Upper lobe of left lung (tissue), 6 donors: ENCODE measurements around the gene ZNF107. TPM values are rescaled to one million over a fixed set of nuclear protein-coding genes. Genes with fewer than 3 reads are reported as not detected.

ENCODE experiments used
- ATAC-seq, 2 donors: fragments of 200-7000 bp; cut with Tn5 transposase; one replicate each; pipeline ENCODE4 v1.9.1; 2022; ENCODE audit warnings: mild to moderate bottlenecking in 2 of 2, moderate library complexity in 2 of 2; ENCODE audit not compliant: low FRiP score in 2 of 2
- DNase-seq, 2 donors: peaks; one replicate each; pipeline ENCODE4 v3.0.0-alpha.2; 2019 to 2020
- H3K27ac ChIP-seq, 4 donors: fragments of 200-600 bp; sonication (generic); one replicate each; pipeline ENCODE4 v1.5.1; 2016 to 2019
- H3K27me3 ChIP-seq, 4 donors: fragments of 200-600 bp; sonication (generic); one replicate each; pipeline ENCODE4 v1.5.1; 2017 to 2019
- H3K36me3 ChIP-seq, 4 donors: fragments of 200-600 bp; sonication (generic); one replicate each; pipeline ENCODE4 v1.5.1; 2016 to 2019
- H3K4me1 ChIP-seq, 4 donors: fragments of 200-600 bp; sonication (generic); one replicate each; pipeline ENCODE4 v1.5.1; 2018 to 2019
- H3K4me3 ChIP-seq, 4 donors: fragments of 200-600 bp; sonication (generic); one replicate each; pipeline ENCODE4 v1.5.1; 2017 to 2019; ENCODE audit warnings: mild to moderate bottlenecking in 2 of 4, moderate library complexity in 1 of 4
- H3K9me3 ChIP-seq, 4 donors: fragments of 200-600 bp; sonication (generic); one replicate each; pipeline ENCODE4 v1.5.1; 2018 to 2019
- CTCF ChIP-seq, 6 experiments: fragments of 450-650 bp in 4 of 6; fragments of 200-600 bp in 2 of 6; sonication (generic) in 2 of 6; IDR thresholded peaks; one replicate each; pipeline ENCODE4 v1.5.1; 2016 to 2019; ENCODE audit warnings: antibody characterized with exemption in 6 of 6
- EP300 ChIP-seq, 4 donors: sonication (generic); formaldehyde crosslinking; IDR thresholded peaks; one replicate each; pipeline ENCODE4 v1.5.1; 2017; ENCODE audit warnings: antibody characterized with exemption in 4 of 4, control low read depth in 2 of 4
- POLR2A ChIP-seq, 4 donors: fragments of 450-650 bp; IDR thresholded peaks; one replicate each; pipeline ENCODE4 v1.5.1; 2016 to 2017; ENCODE audit warnings: antibody characterized with exemption in 4 of 4, mild to moderate bottlenecking in 2 of 4
- POLR2AphosphoS5 ChIP-seq, 2 donors: sonication (generic); formaldehyde crosslinking; IDR thresholded peaks; one replicate each; pipeline ENCODE4 v1.5.1; 2017; ENCODE audit warnings: antibody characterized with exemption in 2 of 2
- WGBS, 2 donors: methylation state at CpG; one replicate each; pipeline ENCODE4 v1.1.5; 2017 to 2018; 5-methylcytosine and 5-hydroxymethylcytosine counted together
- total RNA-seq, 6 donors: library from RNA; depleted of rRNA in 4 of 6; stranded (reverse); fragments of >200 nt in 4 of 6; gene quantifications; one replicate each; pipeline versions ENCODE4 v1.1.0 to v1.2.1, GENCODE V29; 2016 to 2021
- donor health status: DM: no; HTN: no; CAD: no; lungs with moderate emphysema.
- donor health status: DM: no; HTN: yes; CAD: no; lungs with severe emphysema.

ZNF107 gene
- 10 to 100 TPM in 1 of 6 donors, 1 to 10 TPM in 5; 2.7 to 13.6 (median 4.2) TPM for total RNA-seq

- Histone ChIP-seq H3K36me3 (peaks cover 0 to 12% (median 8%) of the 10 kb centered on the region in 4 donors), H3K27me3 (no peaks in the 10 kb centered on the region), H3K9me3 (no peaks in the 10 kb centered on the region), H3K4me3 (peak within 1 kb of the TSS; percentile 31 to 87 (median 78)), H3K27ac (peak within 1 kb of the TSS; percentile 62 to 86 (median 78)), H3K4me1 (peaks cover 6 to 21% (median 10%) of the 10 kb centered on the region in 4 donors)
- DNase-seq (peak; percentile 88 to 96), ATAC-seq (peak; percentile 99 to 100)
- TF ChIP-seq POLR2A (IDR thresholded peaks at IDR 0.05) = peak in 3 of 4 donors; percentile 36 to 62 (median 61)
- no peak for TF ChIP-seq EP300 (IDR thresholded peaks at IDR 0.05)
- TF ChIP-seq CTCF (IDR thresholded peaks at IDR 0.05) = no peak
- peak; percentile 44 to 68 for TF ChIP-seq POLR2AphosphoS5 (IDR thresholded peaks at IDR 0.05)
- WGBS, 2 donors = 0% methylated on average over 9 to 37 of the region's 37 CpGs
Observed at GRCh38 chr7:64665980-64666662, at the start of gene ZNF107. Gene ZNF107 (plus strand): TSS chr7:64666133. CDS start chr7:64666283, 150 bp downstream.

- H3K36me3 ChIP-seq = no peaks in the 10 kb centered on the region
- H3K4me1 ChIP-seq = no peaks in the 10 kb centered on the region
- H3K27me3 ChIP-seq = no peaks in the 10 kb centered on the region
- no peak for DNase-seq
- H3K9me3 ChIP-seq = peaks cover 7 to 29% (median 19%) of the 10 kb centered on the region in 4 donors
- no peak for TF ChIP-seq EP300 (IDR thresholded peaks at IDR 0.05)
- no peak for TF ChIP-seq POLR2AphosphoS5 (IDR thresholded peaks at IDR 0.05)
- TF ChIP-seq CTCF (IDR thresholded peaks at IDR 0.05) = peak; percentile 51 to 80 (median 57)
- TF ChIP-seq POLR2A (IDR thresholded peaks at IDR 0.05) = no peak
- H3K4me3 ChIP-seq = no peak overlapping the region
- ATAC-seq = peak in 1 of 2 donors; percentile 83
- 24 to 27% methylated on average over 6 of the region's 6 CpGs for WGBS, 2 donors
- H3K27ac ChIP-seq = no peak overlapping the region
Observed at GRCh38 chr7:64618785-64619456, 47.0 kb upstream of the ZNF107 start.

- ATAC-seq = no peak
- Histone ChIP-seq H3K27ac (no peak overlapping the region), H3K27me3 (no peaks in the 10 kb centered on the region), H3K4me3 (no peak overlapping the region), H3K4me1 (no peaks in the 10 kb centered on the region), H3K9me3 (peaks cover 7 to 29% (median 19%) of the 10 kb centered on the region in 4 donors), H3K36me3 (no peaks in the 10 kb centered on the region)
- WGBS, 2 donors = 76 to 100% methylated on average over 1 of the region's 1 CpG
- TF ChIP-seq EP300 (IDR thresholded peaks at IDR 0.05) (no peak), POLR2AphosphoS5 (IDR thresholded peaks at IDR 0.05) (no peak), CTCF (IDR thresholded peaks at IDR 0.05) (no peak), POLR2A (IDR thresholded peaks at IDR 0.05) (no peak)
- DNase-seq = no peak
Observed at GRCh38 chr7:64619705-64620104, 46.2 kb upstream of the ZNF107 start.

GRCh38 chr7:64621656-64622055, 44.3 kb upstream of the ZNF107 start:
- Histone ChIP-seq H3K4me3 (no peak overlapping the region), H3K4me1 (no peaks in the 10 kb centered on the region), H3K27me3 (no peaks in the 10 kb centered on the region), H3K27ac (no peak overlapping the region), H3K9me3 (peaks cover 7 to 29% (median 19%) of the 10 kb centered on the region in 4 donors), H3K36me3 (no peaks in the 10 kb centered on the region)
- TF ChIP-seq POLR2A (IDR thresholded peaks at IDR 0.05) (no peak), EP300 (IDR thresholded peaks at IDR 0.05) (no peak), POLR2AphosphoS5 (IDR thresholded peaks at IDR 0.05) (no peak), CTCF (IDR thresholded peaks at IDR 0.05) (no peak)
- ATAC-seq = no peak
- 64 to 70% methylated on average over 2 of the region's 2 CpGs for WGBS, 2 donors
- no peak for DNase-seq
